HEK293 (cell line): ENCODE results near the gene CMIP.

Experiments
- CTCF ChIA-PET: fragments of 350-600 bp; formaldehyde crosslinking; extraction: SDS; loops from one replicate; lab custom pipeline; 2021; ENCODE audit warnings: antibody characterized with exemption; lab: Yijun Ruan, JAX
- POLR2A ChIA-PET: fragments of 300-600 bp; formaldehyde crosslinking; extraction: SDS; loops from one replicate; lab custom pipeline; 2020; ENCODE audit warnings: antibody characterized with exemption, inconsistent platforms; lab: Yijun Ruan, JAX
- H3K27ac ChIP-seq: fragments of 200-500 bp; sonication (Bioruptor generic); 2 replicates; pipeline ENCODE4 v1.5.1; 2014; ENCODE audit warnings: low read depth, low read length, control low read depth, inconsistent platforms; ENCODE audit errors: extremely low read depth
- H3K36me3 ChIP-seq, 2 experiments: fragments of 200-500 bp in 1 of 2; sonication (Bioruptor generic) in 1 of 2; 1 replicate in 1 of 2; 2 replicates in 1 of 2; pipeline ENCODE4 v1.5.1; 2014 to 2017; ENCODE audit warnings: inconsistent platforms in 2 of 2, low read length in 2 of 2; ENCODE audit not compliant: control insufficient read depth in 2 of 2, insufficient read depth in 1 of 2
- H3K4me1 ChIP-seq: fragments of 200-500 bp; sonication (Bioruptor generic); 2 replicates; pipeline ENCODE4 v1.5.1; 2014; ENCODE audit warnings: mild to moderate bottlenecking, low read length, inconsistent platforms; ENCODE audit not compliant: control insufficient read depth, insufficient read depth
- H3K4me3 ChIP-seq: 2 replicates; pipeline ENCODE4 v1.5.1; 2011; ENCODE audit warnings: low read depth, mild to moderate bottlenecking, control low read depth, low read length, moderate library complexity
- H3K9me3 ChIP-seq: fragments of 200-500 bp; sonication (Bioruptor generic); 2 replicates; pipeline ENCODE4 v1.5.1; 2014; ENCODE audit warnings: low read depth, low read length, inconsistent platforms; ENCODE audit not compliant: control insufficient read depth, insufficient read depth
- REPIN1 ChIP-seq: fragments of 450-650 bp; formaldehyde crosslinking; IDR thresholded peaks from 2 replicates; pipeline ENCODE4 v1.5.1; 2017; ENCODE audit warnings: missing biosample characterization, missing genetic modification characterization, low read depth
- SCRT2 ChIP-seq: fragments of 450-650 bp; formaldehyde crosslinking; IDR thresholded peaks from 2 replicates; pipeline ENCODE4 v1.5.1; 2016; ENCODE audit warnings: missing biosample characterization, missing genetic modification characterization
- SP2 ChIP-seq: fragments of 450-650 bp; formaldehyde crosslinking; IDR thresholded peaks from 2 replicates; pipeline ENCODE4 v1.5.1; 2016; ENCODE audit warnings: missing biosample characterization, missing genetic modification characterization
- ZBTB11 ChIP-seq: fragments of 450-650 bp; formaldehyde crosslinking; conservative IDR thresholded peaks from 2 replicates; pipeline ENCODE4 v1.5.1; 2016; ENCODE audit warnings: low read depth, missing biosample characterization, missing genetic modification characterization
- ZNF112 ChIP-seq: fragments of 450-650 bp; formaldehyde crosslinking; IDR thresholded peaks from 2 replicates; pipeline ENCODE4 v1.5.0; 2017; ENCODE audit warnings: missing biosample characterization, missing genetic modification characterization
- ZNF335 ChIP-seq: fragments of 450-650 bp; formaldehyde crosslinking; conservative IDR thresholded peaks from 2 replicates; pipeline ENCODE4 v1.5.1; 2016; ENCODE audit warnings: missing biosample characterization, missing genetic modification characterization
- ZNF433 ChIP-seq: fragments of 450-650 bp; formaldehyde crosslinking; IDR thresholded peaks from 2 replicates; pipeline ENCODE4 v1.5.1; 2016; ENCODE audit warnings: missing biosample characterization, missing genetic modification characterization, low read depth
- ZNF529 ChIP-seq: fragments of 450-650 bp; formaldehyde crosslinking; IDR thresholded peaks from 2 replicates; pipeline ENCODE4 v1.5.1; 2017; ENCODE audit warnings: missing genetic modification characterization, missing biosample characterization; ENCODE audit not compliant: insufficient replicate concordance
- ZNF571 ChIP-seq: fragments of 450-650 bp; formaldehyde crosslinking; IDR thresholded peaks from 2 replicates; pipeline ENCODE4 v1.5.0; 2017; ENCODE audit warnings: missing biosample characterization, missing genetic modification characterization
- ZNF639 ChIP-seq: fragments of 450-650 bp; formaldehyde crosslinking; IDR thresholded peaks from 2 replicates; pipeline ENCODE4 v1.5.1; 2016; ENCODE audit warnings: missing biosample characterization, missing genetic modification characterization
- TF ChIP-seq, protein P1 (sequence below): fragments of 450-650 bp; formaldehyde crosslinking; IDR thresholded peaks from 2 replicates; pipeline ENCODE4 v1.5.1; 2016; ENCODE audit warnings: missing biosample characterization, missing genetic modification characterization
- TF ChIP-seq, protein P2 (sequence below): fragments of 450-650 bp; formaldehyde crosslinking; conservative IDR thresholded peaks from 2 replicates; pipeline ENCODE4 v1.5.1; 2016; ENCODE audit warnings: low read depth, missing biosample characterization, missing genetic modification characterization

The CMIP gene

GRCh38 chr16:81745704-81746558, 301.3 kb downstream of the CMIP start (continued):
- TF ChIP-seq SP2 (tag by site-specific recombination) (peak; percentile 44; the same call in 1 of the 2 replicates), ZNF639 (tag by site-specific recombination) (no peak), ZBTB11 (peak; percentile 70), ZNF433 (tag by site-specific recombination) (no peak), ZNF529 (no peak)
- TF ChIP-seq, protein P1, sequence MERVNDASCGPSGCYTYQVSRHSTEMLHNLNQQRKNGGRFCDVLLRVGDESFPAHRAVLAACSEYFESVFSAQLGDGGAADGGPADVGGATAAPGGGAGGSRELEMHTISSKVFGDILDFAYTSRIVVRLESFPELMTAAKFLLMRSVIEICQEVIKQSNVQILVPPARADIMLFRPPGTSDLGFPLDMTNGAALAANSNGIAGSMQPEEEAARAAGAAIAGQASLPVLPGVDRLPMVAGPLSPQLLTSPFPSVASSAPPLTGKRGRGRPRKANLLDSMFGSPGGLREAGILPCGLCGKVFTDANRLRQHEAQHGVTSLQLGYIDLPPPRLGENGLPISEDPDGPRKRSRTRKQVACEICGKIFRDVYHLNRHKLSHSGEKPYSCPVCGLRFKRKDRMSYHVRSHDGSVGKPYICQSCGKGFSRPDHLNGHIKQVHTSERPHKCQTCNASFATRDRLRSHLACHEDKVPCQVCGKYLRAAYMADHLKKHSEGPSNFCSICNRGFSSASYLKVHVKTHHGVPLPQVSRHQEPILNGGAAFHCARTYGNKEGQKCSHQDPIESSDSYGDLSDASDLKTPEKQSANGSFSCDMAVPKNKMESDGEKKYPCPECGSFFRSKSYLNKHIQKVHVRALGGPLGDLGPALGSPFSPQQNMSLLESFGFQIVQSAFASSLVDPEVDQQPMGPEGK (tag by site-specific recombination): peak; percentile 60; the same call in 1 of the 2 replicates
- TF ChIP-seq, protein P2, sequence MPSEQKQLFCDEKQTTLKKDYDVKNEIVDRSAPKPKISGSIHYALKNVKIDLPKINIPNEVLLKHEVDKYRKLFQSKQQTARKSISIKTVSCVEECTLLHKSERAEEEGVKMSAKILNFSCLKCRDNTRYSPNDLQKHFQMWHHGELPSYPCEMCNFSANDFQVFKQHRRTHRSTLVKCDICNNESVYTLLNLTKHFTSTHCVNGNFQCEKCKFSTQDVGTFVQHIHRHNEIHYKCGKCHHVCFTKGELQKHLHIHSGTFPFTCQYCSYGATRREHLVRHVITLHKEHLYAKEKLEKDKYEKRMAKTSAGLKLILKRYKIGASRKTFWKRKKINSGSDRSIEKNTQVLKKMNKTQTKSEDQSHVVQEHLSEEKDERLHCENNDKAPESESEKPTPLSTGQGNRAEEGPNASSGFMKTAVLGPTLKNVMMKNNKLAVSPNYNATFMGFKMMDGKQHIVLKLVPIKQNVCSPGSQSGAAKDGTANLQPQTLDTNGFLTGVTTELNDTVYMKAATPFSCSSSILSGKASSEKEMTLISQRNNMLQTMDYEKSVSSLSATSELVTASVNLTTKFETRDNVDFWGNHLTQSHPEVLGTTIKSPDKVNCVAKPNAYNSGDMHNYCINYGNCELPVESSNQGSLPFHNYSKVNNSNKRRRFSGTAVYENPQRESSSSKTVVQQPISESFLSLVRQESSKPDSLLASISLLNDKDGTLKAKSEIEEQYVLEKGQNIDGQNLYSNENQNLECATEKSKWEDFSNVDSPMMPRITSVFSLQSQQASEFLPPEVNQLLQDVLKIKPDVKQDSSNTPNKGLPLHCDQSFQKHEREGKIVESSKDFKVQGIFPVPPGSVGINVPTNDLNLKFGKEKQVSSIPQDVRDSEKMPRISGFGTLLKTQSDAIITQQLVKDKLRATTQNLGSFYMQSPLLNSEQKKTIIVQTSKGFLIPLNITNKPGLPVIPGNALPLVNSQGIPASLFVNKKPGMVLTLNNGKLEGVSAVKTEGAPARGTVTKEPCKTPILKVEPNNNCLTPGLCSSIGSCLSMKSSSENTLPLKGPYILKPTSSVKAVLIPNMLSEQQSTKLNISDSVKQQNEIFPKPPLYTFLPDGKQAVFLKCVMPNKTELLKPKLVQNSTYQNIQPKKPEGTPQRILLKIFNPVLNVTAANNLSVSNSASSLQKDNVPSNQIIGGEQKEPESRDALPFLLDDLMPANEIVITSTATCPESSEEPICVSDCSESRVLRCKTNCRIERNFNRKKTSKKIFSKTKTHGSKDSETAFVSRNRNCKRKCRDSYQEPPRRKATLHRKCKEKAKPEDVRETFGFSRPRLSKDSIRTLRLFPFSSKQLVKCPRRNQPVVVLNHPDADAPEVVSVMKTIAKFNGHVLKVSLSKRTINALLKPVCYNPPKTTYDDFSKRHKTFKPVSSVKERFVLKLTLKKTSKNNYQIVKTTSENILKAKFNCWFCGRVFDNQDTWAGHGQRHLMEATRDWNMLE (tag by site-specific recombination): peak; percentile 99

GRCh38 chr16:81746566-81746965, 302.0 kb downstream of the CMIP start:
- CTCF ChIA-PET: interaction anchor here (1.2 kb wide), 1 partner anchor 128 kb away, joined by 3 read pairs; no protein-coding TSS in a partner anchor
- TF ChIP-seq SCRT2 (tag by site-specific recombination) (no peak), ZNF112 (tag by site-specific recombination) (no peak), ZNF571 (tag by site-specific recombination) (no peak), REPIN1 (tag by site-specific recombination) (no peak), ZNF335 (tag by site-specific recombination) (peak; percentile 1; the same call in 1 of the 2 replicates)
- TF ChIP-seq, all 188 proteins: peak for 1
- POLR2A ChIA-PET: no interaction called here
- H3K36me3 ChIP-seq: no peaks in the 10 kb centered on the region
- H3K9me3 ChIP-seq: no peaks in the 10 kb centered on the region
- H3K4me3 ChIP-seq: peak overlapping the region; percentile 32
- no peaks in the 10 kb centered on the region for H3K4me1 ChIP-seq
- no peak overlapping the region for H3K27ac ChIP-seq
